Ureter (tissue), 1 donor: ENCODE measurements around the gene BICD1. TPM values are rescaled to one million over a fixed set of nuclear protein-coding genes. Genes with fewer than 3 reads are reported as not detected.
"Not testable (repeated sequence)": the region's sequence is repeated elsewhere in the genome, so short reads cannot be mapped to it uniquely, and the experiment has no call there.

ENCODE experiments used
- DNase-seq: peaks from one replicate; pipeline ENCODE4 v3.0.0-alpha.2; 2020; ENCODE audit warnings: low spot score
- total RNA-seq: library from RNA; stranded (reverse); gene quantifications from one replicate; pipeline ENCODE4 v1.2.4, GENCODE V29; 2023
- donor health status: DM: yes; HTN: yes; CAD: no.

BICD1 gene
- total RNA-seq, 1 donor from 2014 or later = 32.9 TPM

DNA sequence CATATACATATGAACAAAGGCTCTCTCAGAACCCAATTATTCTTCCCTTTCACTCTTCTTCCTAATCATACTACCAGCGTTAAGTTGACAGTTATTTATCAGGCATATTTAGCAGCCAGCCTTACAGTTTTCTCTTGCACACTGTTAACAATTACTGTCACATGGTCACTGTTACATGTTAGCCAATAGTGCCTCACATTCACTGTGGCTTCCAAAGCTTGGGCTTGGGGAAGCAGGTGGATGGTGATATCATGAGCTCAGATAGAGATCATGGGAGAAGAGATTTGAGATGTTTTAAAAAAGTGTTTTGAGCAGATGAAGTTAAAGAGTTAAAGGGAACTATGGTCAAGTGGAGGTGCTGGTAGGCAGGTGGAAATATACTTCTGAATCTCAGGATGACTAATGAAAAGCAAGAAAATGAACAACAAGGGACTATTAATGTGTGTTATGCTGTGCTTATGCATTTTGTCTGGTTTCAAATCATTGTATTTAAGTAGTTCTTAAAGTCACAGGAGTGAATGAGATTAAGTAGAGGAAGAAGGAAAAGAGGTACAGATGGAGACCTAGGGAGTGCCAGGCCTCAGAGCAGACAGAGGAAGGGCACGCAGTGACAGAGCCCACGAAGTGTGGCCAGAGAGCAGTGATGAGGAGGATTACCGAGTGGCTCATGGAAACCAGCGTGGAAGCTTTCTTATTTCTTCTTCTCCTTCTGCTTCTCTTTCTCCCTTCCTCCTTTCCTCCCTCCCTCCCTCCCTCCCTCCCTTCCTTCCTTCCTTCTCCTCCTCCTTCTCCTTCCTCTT is 39.6 kb downstream of the BICD1 start:
- no peak for DNase-seq

- DNase-seq = no peak
Measured at GRCh38 chr12:32148372-32148771, 41.7 kb downstream of the BICD1 start.

- no peak for DNase-seq
Measured at GRCh38 chr12:32149489-32149888, 42.8 kb downstream of the BICD1 start.

DNA sequence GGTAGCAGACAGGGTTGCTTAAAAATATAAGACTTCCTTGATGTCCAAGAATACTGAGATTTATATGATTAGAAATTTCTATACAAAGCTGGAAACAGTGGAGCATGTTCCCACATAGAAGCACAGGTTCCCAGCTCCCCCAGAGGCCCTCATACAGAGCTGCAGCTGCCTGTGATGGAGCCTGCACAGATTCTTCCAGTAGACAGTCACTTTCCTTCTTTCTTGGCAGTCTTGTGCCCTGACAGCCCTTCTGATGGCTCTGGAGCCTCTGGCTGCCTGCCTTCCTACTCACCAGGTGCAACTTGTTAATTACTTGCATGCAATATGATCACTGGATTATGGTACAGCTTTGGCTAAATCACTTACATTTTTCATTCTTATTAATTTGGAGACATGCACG is 44.4 kb downstream of the BICD1 start:
- DNase-seq = no peak

DNA sequence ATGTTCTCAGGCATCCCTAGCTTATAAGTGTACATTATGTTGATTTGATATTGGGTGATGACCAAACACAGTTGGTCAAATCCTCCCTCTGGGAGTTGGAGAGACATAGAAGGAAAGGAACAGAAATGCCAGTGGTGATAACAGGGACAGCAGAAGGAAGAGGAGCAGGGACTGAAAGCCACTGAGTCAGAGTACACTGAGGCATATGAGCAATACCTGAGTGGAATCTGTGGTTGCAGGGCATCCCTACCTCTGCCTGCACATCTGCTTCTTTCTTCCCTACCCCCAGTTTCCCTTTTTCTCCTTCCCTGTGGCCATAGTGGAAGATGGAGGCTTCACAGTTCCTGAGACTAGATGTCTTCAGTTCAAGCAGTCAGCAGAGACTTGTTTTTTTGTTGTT is 44.9 kb downstream of the BICD1 start:
- DNase-seq = no peak

DNA sequence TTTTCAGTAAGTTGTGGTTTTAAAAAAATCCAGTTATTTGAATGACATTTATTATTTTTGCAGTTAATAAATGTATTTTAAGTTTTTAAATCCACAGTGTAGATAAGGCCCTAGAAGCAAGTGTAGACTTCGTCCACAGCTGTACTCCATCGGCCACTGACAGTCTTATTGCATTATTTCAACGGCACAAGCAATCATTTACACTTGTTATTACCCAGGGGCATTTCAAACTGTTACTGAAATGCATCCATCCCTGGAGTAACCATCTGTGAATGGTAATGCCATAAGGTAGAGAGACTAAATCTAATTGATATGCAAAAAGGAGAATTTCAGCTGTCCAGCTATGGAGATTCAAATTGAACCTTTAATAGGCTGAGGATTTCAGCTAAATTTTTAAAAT is 48.4 kb downstream of the BICD1 start:
- DNase-seq = no peak

DNA sequence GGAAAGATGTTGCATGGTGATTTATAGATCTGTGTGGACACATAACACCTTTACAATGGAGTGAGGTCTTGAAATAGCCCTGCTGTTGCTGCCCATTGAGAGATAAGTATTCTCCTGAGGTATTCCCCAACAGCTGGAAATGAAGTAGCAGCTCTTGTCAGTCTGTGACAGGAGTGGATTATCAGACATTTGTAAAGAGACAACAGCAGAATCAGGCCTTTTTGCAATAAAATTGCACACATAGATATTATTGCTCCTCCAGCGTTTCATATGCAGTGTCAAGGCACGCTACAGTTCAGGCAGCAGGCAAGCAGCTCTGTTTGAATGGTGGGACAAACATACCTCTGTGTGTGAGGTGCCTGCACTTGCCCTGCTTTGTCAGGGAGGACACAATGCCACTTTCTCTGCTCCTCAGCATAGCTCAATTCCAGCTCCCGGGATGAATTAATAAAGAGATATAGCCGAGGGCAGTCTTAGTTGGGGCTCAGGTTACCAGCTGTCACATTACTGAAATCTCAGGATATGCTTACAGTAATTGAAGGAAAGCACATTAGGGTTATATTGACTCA is 49.4 kb downstream of the BICD1 start:
- no peak for DNase-seq

GRCh38 chr12:32158525-32158924 is 51.9 kb downstream of the BICD1 start:
- no peak for DNase-seq

DNA sequence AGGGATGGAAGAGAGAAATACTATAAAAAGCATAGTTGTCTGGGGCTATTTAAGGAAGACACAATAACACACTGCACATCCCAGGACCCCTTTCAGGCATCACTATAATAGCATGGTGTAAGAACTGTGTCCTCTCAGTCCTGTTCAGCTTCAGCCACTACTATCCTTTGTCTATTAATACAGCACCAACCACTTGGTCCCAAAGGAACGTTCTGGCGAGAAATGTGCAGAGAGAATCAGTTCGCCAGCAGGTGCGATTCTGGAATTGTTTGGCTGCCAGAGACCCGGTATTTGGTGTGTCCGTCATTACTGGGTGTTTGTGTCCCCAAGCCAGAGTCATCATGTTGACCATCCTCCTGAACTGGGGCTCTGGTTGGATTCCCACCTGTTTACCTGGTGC is 52.7 kb downstream of the BICD1 start:
- DNase-seq = no peak

DNA sequence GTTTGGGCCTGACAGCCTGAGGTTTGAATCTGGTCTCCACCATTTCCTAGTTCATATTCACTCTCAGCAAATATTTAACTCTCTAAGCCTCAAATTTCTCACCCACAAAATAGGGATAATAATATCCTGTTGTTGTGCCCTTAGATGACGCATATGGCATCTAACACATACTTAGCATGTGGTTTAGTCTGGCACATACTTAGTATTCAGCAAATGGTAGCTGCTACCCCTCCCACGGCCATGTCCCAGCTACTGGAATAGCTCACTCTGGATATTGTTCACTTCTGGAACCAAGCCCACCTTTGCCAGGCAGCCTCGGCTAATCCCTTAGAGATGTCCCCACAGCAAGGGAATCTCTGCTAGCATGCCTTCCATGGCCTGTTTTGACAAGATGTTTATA is 53.3 kb downstream of the BICD1 start:
- no peak for DNase-seq

DNA sequence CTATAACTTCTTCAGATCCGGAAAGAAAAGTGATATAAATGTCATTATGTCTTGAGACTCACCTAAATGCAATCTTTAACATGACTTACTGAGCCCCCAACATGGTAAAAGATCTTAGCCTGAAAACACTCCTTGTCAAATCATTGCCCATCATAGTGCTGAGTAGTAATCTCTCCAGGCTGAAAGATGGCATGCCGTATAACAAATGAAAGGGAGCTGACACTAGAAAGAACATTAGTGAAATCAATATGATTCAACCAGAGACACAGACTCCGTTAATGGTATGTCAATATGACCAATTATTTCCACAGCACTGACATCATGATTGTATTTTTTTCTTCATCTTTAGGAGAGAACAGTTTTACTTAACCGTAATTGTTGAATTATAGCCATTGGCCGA is 54.4 kb downstream of the BICD1 start:
- no peak for DNase-seq

DNA sequence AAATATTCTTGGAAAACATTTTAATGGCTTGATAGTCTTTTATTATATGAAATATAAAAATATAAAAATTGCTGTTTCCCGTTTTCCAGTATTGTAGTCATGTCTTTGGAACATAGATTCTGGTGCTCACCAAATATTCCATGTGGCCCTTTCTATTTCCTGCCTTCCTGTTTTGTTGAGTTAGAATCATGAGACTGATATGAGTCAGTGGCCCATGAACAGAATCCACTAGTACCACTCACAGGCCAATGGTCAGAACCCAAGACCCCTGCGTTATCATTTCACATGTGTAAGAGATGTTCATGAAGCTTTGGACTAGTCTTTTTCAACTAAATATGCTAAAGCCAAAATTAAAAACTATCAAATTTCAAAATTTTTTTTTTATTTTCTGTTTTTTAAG is 56.9 kb downstream of the BICD1 start:
- no peak for DNase-seq

GRCh38 chr12:32166510-32166909 is 59.9 kb downstream of the BICD1 start:
- no peak for DNase-seq

DNA sequence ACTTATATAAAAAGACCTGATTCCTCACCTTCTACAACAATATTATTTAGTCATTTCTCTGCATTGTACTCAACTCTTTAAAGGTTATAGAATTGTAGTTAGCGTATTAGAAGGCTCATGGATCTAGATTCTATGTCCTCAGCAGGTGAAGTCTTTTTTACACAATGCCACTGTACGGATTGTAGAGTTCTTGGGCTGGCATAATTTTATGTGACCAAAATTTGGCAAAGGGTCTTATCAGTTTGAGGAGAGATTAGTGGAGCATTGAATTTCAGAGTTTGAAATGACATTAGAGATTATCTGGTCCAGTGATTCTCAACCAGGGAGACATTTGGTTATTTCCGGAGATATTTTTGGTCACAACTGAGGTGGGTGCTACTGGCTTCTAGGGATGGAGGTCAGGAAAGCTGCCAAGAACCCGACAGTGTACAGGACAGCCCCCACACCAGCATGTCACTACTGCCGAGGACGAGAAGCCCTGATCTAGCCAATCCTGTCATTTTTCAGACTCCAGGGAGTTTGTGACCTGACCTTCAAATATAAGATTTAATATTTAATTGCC is 63.9 kb downstream of the BICD1 start:
- no peak for DNase-seq

DNA sequence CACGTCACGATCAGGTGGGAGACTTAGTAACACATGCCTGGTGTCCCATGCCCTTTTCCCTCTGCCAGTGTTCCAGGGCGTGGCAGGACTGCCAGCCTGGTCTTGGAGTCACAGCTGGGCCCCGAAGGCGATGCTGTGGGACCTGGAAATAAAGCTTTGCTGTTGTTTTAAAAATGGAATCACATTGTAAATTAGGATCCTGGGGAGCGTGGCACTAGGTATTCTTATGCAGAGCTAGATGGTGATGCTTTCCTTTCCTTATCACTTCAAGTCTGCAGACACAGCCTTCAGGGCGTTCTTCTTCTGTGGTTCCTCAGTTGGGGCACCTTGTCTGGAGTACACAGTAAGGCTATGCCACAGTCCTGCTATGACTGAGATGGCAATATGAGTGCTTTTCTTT is 64.6 kb downstream of the BICD1 start:
- DNase-seq = no peak

DNA sequence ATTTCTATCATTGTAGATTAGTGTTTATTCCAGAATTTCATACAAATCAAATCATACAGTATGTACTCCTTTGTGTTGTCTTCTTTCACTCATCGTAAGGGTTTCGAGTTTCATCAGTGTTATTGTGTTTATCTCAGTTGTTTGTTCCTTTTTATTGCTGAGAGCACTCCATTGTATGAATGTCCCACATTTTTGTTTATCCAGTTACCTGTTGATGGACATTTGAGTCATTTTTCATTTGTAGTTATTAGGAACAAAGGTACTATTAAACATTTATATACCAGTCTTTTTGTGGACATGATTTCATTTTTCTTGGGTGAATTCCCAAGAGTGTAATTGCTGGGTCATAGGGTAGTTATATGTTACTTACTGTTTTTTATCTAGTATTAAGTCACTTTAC is 70.0 kb downstream of the BICD1 start:
- DNase-seq = no peak

DNA sequence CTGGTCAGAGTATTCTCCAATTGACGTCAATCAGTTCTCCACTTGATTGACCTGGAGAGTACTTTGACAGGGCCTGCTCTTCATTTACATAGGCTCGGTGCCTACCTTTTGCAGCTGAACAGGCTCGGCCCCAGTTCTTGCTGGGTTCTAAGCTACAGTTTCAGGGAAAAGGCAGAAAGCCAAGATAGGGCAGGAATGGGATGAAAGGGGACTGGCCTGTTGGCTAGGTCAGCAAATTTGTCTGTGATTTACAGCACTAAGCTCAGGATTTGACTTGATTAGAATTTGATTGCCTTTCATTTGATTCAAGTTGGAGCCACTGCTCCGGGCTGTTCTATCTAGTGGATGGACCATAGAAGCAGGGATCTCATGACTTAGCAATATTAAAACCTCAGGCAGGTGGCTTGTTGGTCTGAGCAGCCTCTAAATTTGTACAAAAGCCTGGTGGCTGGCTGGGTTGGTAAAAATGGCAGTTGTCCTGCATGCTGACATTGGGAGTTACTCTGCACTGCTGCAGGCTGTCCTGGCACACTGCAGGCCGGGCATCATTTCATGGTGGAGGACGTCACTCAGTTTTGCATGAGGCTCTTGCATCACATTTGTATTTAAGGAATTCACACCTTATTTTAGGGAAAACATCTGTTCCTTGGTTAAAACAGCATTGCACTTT is 71.8 kb downstream of the BICD1 start:
- no peak for DNase-seq

DNA sequence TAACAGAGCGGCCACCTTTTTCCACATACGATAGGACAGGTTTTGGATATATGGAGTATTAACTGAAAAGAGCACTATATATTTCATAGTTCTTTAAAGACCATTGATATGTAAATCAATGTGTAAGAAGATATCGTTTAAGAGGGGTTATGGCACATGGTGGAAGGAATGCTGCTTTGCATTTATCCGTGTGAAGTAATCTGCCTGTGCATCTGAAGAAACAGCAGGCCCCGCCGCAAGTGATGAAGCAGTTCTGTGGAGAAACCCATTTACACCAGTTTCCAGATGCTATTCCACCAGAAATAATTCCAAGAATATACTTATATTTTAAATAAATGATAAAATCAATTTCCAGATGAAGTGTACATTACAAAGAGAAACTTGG is 72.4 kb downstream of the BICD1 start:
- no peak for DNase-seq

- DNase-seq = no peak
Measured at GRCh38 chr12:32181498-32182175, 75.0 kb downstream of the BICD1 start.

DNA sequence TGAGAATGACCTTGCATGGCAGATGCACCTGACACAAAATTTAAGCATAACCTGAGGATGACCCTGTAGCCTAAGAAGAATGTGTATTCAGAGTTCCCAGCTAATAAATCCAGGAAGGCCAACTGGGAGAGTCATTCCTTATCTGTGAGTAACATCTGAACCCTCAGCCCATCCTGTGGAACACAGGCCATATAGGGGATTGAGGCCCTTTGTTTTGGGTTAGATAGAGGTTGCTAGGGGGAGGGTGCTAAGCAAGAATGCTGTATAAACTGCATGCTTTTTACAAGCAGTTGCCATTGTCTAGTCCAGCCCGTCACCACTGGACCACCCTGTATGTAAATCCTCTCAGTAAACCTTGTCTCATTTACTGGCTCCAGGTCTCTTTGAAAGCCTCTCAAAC is 77.0 kb downstream of the BICD1 start:
- no peak for DNase-seq

GRCh38 chr12:32187127-32187526 is 80.5 kb downstream of the BICD1 start:
- not testable (repeated sequence) for DNase-seq

DNA sequence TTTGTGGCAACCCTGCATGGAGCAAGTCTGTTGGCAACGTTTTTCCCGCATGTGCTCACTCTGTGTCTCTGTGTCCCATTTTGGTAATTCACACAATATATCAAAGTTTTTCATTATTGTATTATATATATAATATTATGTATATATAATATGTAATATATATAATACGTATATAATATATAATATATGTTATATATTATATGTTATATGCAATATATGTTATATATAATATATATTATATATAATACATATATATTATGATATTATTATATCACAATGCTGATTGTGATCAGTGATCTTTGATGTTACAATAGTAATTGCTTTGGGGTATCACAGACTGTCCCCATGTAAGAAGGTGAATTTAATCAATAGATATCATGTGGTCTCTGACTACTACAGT is 84.8 kb downstream of the BICD1 start:
- no peak for DNase-seq
